ENCODE results near the gene ABCC3.
"Not testable (repeated sequence)": the region's sequence is repeated elsewhere in the genome, so short reads cannot be mapped to it uniquely, and the experiment has no call there.

ABCC3 gene

GRCh38 chr17:50672071-50672470 lies 37.4 kb downstream of the ABCC3 start:
- no peak for DNase-seq

GRCh38 chr17:50672831-50673551 lies 38.3 kb downstream of the ABCC3 start:
- no peak for DNase-seq

- DNase-seq, result no peak
Observed at GRCh38 chr17:50675190-50675589, 40.5 kb downstream of the ABCC3 start.

- DNase-seq, result no peak
Observed at GRCh38 chr17:50675627-50676026, 40.9 kb downstream of the ABCC3 start.

- no peak for DNase-seq
Observed at GRCh38 chr17:50676065-50676975, 41.6 kb downstream of the ABCC3 start.

GRCh38 chr17:50677851-50678375 lies 43.2 kb downstream of the ABCC3 start:
- no peak for DNase-seq

GRCh38 chr17:50679008-50679544 lies 44.4 kb downstream of the ABCC3 start:
- no peak for DNase-seq

- DNase-seq, result no peak
Observed at GRCh38 chr17:50680126-50680525, 45.4 kb downstream of the ABCC3 start.

GRCh38 chr17:50680543-50681262 lies 46.0 kb downstream of the ABCC3 start:
- DNase-seq, result not testable (repeated sequence)

GRCh38 chr17:50681263-50682200 lies 46.9 kb downstream of the ABCC3 start:
- no peak for DNase-seq

- DNase-seq, result no peak
Observed at GRCh38 chr17:50682441-50682840, 47.8 kb downstream of the ABCC3 start.

- no peak for DNase-seq
Observed at GRCh38 chr17:50682938-50683337, 48.3 kb downstream of the ABCC3 start.

GRCh38 chr17:50683434-50684287 lies 49.0 kb downstream of the ABCC3 start:
- no peak for DNase-seq

GRCh38 chr17:50684288-50684611 lies 49.6 kb downstream of the ABCC3 start:
- DNase-seq, result no peak

GRCh38 chr17:50684612-50685333 lies 50.1 kb downstream of the ABCC3 start:
- no peak for DNase-seq

GRCh38 chr17:50685334-50685665 lies 50.6 kb downstream of the ABCC3 start:
- no peak for DNase-seq

GRCh38 chr17:50685691-50686493 lies 51.2 kb downstream of the ABCC3 start:
- no peak for DNase-seq

- no peak for DNase-seq
Observed at GRCh38 chr17:50686494-50687199, 52.0 kb downstream of the ABCC3 start.
